ENCODE measurements around the gene NUDT2.
"Not testable (repeated sequence)": the region's sequence is repeated elsewhere in the genome, so short reads cannot be mapped to it uniquely, and the experiment has no call there.

Gene NUDT2

GRCh38 chr9:34352122-34352652 is 22.8 kb downstream of the NUDT2 start:
- not testable (repeated sequence) for H3K27ac ChIP-seq (ENCODE audit: extremely low read depth, low read depth, low read length); H3K36me3 ChIP-seq (ENCODE audit: control insufficient read depth in 2 of 2, insufficient read depth in 1 of 2, low read length in 2 of 2); H3K4me3 ChIP-seq (ENCODE audit: low read depth, low read length); H3K9me3 ChIP-seq (ENCODE audit: control insufficient read depth, insufficient read depth, low read depth, low read length); H3K4me1 ChIP-seq (ENCODE audit: control insufficient read depth, insufficient read depth, low read length)
- ChIA-PET CTCF (interaction anchor here (1.2 to 2.4 kb wide), 2 partner anchors 27 to 52 kb away, joined by 3 to 11 read pairs; no protein-coding TSS in a partner anchor), POLR2A (interaction anchor here (0.7 kb wide), 1 partner anchor 44 kb away, joined by 4 read pairs; no protein-coding TSS in a partner anchor)

DNA sequence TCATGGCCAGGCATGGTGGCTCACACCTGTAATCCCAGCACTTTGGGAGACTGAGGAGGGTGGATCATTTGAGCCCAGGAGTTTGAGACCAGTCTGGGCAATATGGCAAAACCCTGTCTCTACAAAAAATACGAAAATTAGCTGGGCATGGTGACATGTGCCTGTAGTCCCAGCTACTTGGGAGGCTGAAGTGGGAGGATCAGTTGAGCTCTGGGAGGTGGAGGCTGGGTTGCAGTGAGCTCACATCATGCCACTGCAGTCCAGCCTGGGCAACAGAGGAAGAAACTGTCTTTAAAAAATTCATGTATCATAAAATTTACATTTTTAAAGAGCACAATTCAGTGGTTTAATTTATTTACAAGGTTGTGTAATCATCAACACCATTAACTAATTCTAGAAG is 23.6 kb downstream of the NUDT2 start:
- H3K4me3 ChIP-seq (ENCODE audit: low read depth, low read length); H3K36me3 ChIP-seq (ENCODE audit: control insufficient read depth in 2 of 2, insufficient read depth in 1 of 2, low read length in 2 of 2); H3K9me3 ChIP-seq (ENCODE audit: control insufficient read depth, insufficient read depth, low read depth, low read length); H3K4me1 ChIP-seq (ENCODE audit: control insufficient read depth, insufficient read depth, low read length); H3K27ac ChIP-seq (ENCODE audit: extremely low read depth, low read depth, low read length): not testable (repeated sequence)
- CTCF ChIA-PET, result interaction anchor here (2.4 kb wide), 1 partner anchor 26 kb away, joined by 11 read pairs; no protein-coding TSS in a partner anchor
- POLR2A ChIA-PET, result interaction anchor here (0.7 kb wide), 1 partner anchor 21 kb away, joined by 4 read pairs; no protein-coding TSS in a partner anchor

GRCh38 chr9:34362614-34363214 is 33.3 kb downstream of the NUDT2 start:
- CTCF ChIA-PET, result interaction anchor here (0.8 to 1.0 kb wide), 2 partner anchors 16 to 17 kb away, joined by 3 to 4 read pairs; no protein-coding TSS in a partner anchor
- POLR2A ChIA-PET, result no interaction called here
- H3K4me1 ChIP-seq (ENCODE audit: control insufficient read depth, insufficient read depth, low read length), result no peaks in the 10 kb centered on the region
- TF ChIP-seq ZNF341 (tag by site-specific recombination; IDR thresholded peaks at IDR 0.05; ENCODE audit: low read depth) (no peak), SCRT2 (tag by site-specific recombination; IDR thresholded peaks at IDR 0.05) (no peak), ZNF626 (tag by site-specific recombination; IDR thresholded peaks at IDR 0.05) (no peak), ZNF488 (tag by site-specific recombination; IDR thresholded peaks at IDR 0.05) (no peak), ZNF837 (tag by site-specific recombination; IDR thresholded peaks at IDR 0.05) (no peak), ZNF280C (tag by site-specific recombination; IDR thresholded peaks at IDR 0.05) (no peak), ZFP69B (tag by site-specific recombination; IDR thresholded peaks at IDR 0.05) (no peak), ZNF132 (tag by site-specific recombination; IDR thresholded peaks at IDR 0.05; ENCODE audit: borderline replicate concordance) (no peak), ZBTB21 (tag by site-specific recombination; IDR thresholded peaks at IDR 0.05) (no peak), MZF1 (tag by site-specific recombination; IDR thresholded peaks at IDR 0.05; ENCODE audit: borderline replicate concordance) (no peak), ZNF169 (tag by site-specific recombination; IDR thresholded peaks at IDR 0.05) (no peak), ZNF549 (tag by site-specific recombination; IDR thresholded peaks at IDR 0.05) (no peak), CTCF (tag by site-specific recombination; IDR thresholded peaks at IDR 0.05) (no peak), ZBTB1 (tag by site-specific recombination; IDR thresholded peaks at IDR 0.05) (no peak)
- no peaks in the 10 kb centered on the region for H3K9me3 ChIP-seq (ENCODE audit: control insufficient read depth, insufficient read depth, low read depth, low read length)
- no peak overlapping the region for H3K27ac ChIP-seq (ENCODE audit: extremely low read depth, low read depth, low read length)
- H3K36me3 ChIP-seq (ENCODE audit: control insufficient read depth in 2 of 2, insufficient read depth in 1 of 2, low read length in 2 of 2), result no peaks in the 10 kb centered on the region
- no peak overlapping the region for H3K4me3 ChIP-seq (ENCODE audit: low read depth, low read length)

All from HEK293 (cell line).